Right atrium auricular region (tissue), 2 donors: ENCODE measurements around the gene HIGD1C. TPM values are rescaled to one million over a fixed set of nuclear protein-coding genes. Genes with fewer than 3 reads are reported as not detected.
A peak's percentile ranks its signal among the peaks of the same experiment; 100 is the strongest.

Source experiments
- DNase-seq: peaks from one replicate; pipeline ENCODE4 v3.0.0-alpha.2; 2019; ENCODE audit warnings: low spot score
- H3K27ac ChIP-seq, 2 donors: fragments of 200-600 bp; sonication (generic); 1 replicate in 1 of 2; 2 replicates in 1 of 2; pipeline ENCODE4 v1.5.1; 2016 to 2019
- H3K27me3 ChIP-seq, 2 donors: fragments of 200-600 bp; sonication (generic); one replicate each; pipeline versions ENCODE4 v1.5.1 to v1.6.0; 2017 to 2019
- H3K36me3 ChIP-seq: fragments of 200-600 bp; sonication (generic); one replicate; pipeline ENCODE4 v1.5.1; 2016
- H3K4me1 ChIP-seq, 2 donors: fragments of 200-600 bp; sonication (generic); one replicate each; pipeline versions ENCODE4 v1.5.1 to v1.6.0; 2017 to 2019
- H3K4me3 ChIP-seq, 2 donors: fragments of 200-600 bp; sonication (generic); 1 replicate in 1 of 2; 2 replicates in 1 of 2; pipeline ENCODE4 v1.5.1; 2017 to 2019; ENCODE audit warnings: mild to moderate bottlenecking in 1 of 2, moderate library complexity in 1 of 2
- H3K9me3 ChIP-seq, 2 donors: fragments of 200-600 bp; sonication (generic); one replicate each; pipeline ENCODE4 v1.5.1; 2019
- total RNA-seq, 2 donors: library from RNA; depleted of rRNA; stranded (reverse); fragments of >200 nt; gene quantifications; one replicate each; pipeline ENCODE4 v1.1.0, GENCODE V29; 2016
- TF ChIP-seq, protein P1 (sequence below), 2 donors: fragments of 200-600 bp; sonication (generic); IDR thresholded peaks; one replicate each; pipeline ENCODE4 v1.5.1; 2019; ENCODE audit warnings: antibody characterized with exemption in 2 of 2

HIGD1C gene
- total RNA-seq, 2 donors from 2014 or later = not detected

- H3K27me3 ChIP-seq = no peaks in the 10 kb centered on the region
- no peak overlapping the region for H3K4me3 ChIP-seq
- no peak overlapping the region for H3K27ac ChIP-seq
- TF ChIP-seq, protein P1, sequence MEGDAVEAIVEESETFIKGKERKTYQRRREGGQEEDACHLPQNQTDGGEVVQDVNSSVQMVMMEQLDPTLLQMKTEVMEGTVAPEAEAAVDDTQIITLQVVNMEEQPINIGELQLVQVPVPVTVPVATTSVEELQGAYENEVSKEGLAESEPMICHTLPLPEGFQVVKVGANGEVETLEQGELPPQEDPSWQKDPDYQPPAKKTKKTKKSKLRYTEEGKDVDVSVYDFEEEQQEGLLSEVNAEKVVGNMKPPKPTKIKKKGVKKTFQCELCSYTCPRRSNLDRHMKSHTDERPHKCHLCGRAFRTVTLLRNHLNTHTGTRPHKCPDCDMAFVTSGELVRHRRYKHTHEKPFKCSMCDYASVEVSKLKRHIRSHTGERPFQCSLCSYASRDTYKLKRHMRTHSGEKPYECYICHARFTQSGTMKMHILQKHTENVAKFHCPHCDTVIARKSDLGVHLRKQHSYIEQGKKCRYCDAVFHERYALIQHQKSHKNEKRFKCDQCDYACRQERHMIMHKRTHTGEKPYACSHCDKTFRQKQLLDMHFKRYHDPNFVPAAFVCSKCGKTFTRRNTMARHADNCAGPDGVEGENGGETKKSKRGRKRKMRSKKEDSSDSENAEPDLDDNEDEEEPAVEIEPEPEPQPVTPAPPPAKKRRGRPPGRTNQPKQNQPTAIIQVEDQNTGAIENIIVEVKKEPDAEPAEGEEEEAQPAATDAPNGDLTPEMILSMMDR (IDR thresholded peaks at IDR 0.05) = no peak
- peaks cover 0 to 25% of the 10 kb centered on the region in 2 donors for H3K4me1 ChIP-seq
- DNase-seq = no peak
- no peaks in the 10 kb centered on the region for H3K9me3 ChIP-seq
- H3K36me3 ChIP-seq = peaks cover 17% of the 10 kb centered on the region
Observed at GRCh38 chr12:50981319-50982239, 29.2 kb downstream of the HIGD1C start.

DNA sequence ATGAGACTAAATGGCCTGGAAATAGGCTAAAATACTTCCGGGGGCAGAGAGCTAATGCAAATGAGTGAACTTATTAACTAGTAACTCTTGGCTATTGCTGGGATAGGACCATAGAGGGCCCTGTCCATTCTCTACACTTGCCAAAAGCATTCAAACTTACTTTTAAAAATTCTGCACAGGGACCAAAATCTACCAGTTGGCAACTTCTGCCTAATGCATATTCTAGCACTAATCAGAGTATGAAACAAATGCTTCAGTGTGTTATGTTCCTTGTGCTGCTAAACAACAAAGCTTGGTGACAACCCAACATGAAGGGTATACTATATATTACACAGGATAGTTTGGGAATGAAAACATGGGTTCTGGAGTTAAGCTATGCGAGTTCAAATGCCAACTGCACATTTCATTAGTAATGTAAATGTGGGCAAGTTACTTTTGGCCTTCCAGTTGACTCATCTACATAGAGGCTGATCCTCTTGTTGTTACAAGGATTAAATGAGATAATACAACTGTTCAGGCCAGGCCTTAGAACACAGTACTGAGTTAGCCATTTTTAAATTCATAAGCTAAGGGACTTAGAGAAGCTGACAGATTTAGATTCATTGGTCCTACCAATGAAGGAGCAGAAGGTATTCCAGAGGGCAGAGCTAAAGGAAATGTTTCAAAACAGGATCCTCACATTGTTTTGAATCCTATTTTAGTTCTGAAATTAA is 32.4 kb downstream of the HIGD1C start:
- TF ChIP-seq, protein P1 (IDR thresholded peaks at IDR 0.05) = no peak
- Histone ChIP-seq H3K36me3 (peaks cover 40% of the 10 kb centered on the region), H3K27me3 (no peaks in the 10 kb centered on the region), H3K4me3 (no peak overlapping the region), H3K27ac (peak overlapping the region; percentile 76 to 87), H3K4me1 (peaks cover 0 to 28% of the 10 kb centered on the region in 2 donors), H3K9me3 (no peaks in the 10 kb centered on the region)
- DNase-seq = no peak

- H3K4me1 ChIP-seq = peaks cover 0 to 28% of the 10 kb centered on the region in 2 donors
- no peaks in the 10 kb centered on the region for H3K9me3 ChIP-seq
- peak; percentile 70 for DNase-seq
- TF ChIP-seq, protein P1 (IDR thresholded peaks at IDR 0.05) = no peak
- no peaks in the 10 kb centered on the region for H3K27me3 ChIP-seq
- H3K4me3 ChIP-seq = no peak overlapping the region
- peak overlapping the region; percentile 76 to 87 for H3K27ac ChIP-seq
- peaks cover 41% of the 10 kb centered on the region for H3K36me3 ChIP-seq
Observed at GRCh38 chr12:50985322-50985721, 33.0 kb downstream of the HIGD1C start.

GRCh38 chr12:50986966-50987737 is 34.8 kb downstream of the HIGD1C start:
- DNase-seq = peak; percentile 61

GRCh38 chr12:50988051-50988450 is 35.7 kb downstream of the HIGD1C start:
- Histone ChIP-seq H3K36me3 (peaks cover 54% of the 10 kb centered on the region), H3K27me3 (no peaks in the 10 kb centered on the region), H3K9me3 (no peaks in the 10 kb centered on the region), H3K4me1 (peaks cover 0 to 28% of the 10 kb centered on the region in 2 donors), H3K27ac (no peak overlapping the region), H3K4me3 (no peak overlapping the region)
- TF ChIP-seq, protein P1 (IDR thresholded peaks at IDR 0.05) = no peak
- no peak for DNase-seq

More at GRCh38 chr12:50986966-50987737, 34.8 kb downstream of the HIGD1C start:
- no peaks in the 10 kb centered on the region for H3K9me3 ChIP-seq
- no peaks in the 10 kb centered on the region for H3K27me3 ChIP-seq
- H3K4me1 ChIP-seq = peaks cover 0 to 28% of the 10 kb centered on the region in 2 donors
- TF ChIP-seq, protein P1 (IDR thresholded peaks at IDR 0.05) = peak; percentile 40 to 75
- H3K27ac ChIP-seq = peak overlapping the region; percentile 76 to 87
- H3K4me3 ChIP-seq = no peak overlapping the region
- H3K36me3 ChIP-seq = peaks cover 48% of the 10 kb centered on the region
